GM18870 (cell line): Measurements from ENCODE around the gene AKR1A1.

ENCODE experiments used
- ATAC-seq: cut with Tn5 transposase; IDR thresholded peaks from one replicate; pipeline ENCODE4 v1.9.1; 2021; ENCODE audit warnings: moderate library complexity; ENCODE audit not compliant: unreplicated experiment

AKR1A1 gene

DNA sequence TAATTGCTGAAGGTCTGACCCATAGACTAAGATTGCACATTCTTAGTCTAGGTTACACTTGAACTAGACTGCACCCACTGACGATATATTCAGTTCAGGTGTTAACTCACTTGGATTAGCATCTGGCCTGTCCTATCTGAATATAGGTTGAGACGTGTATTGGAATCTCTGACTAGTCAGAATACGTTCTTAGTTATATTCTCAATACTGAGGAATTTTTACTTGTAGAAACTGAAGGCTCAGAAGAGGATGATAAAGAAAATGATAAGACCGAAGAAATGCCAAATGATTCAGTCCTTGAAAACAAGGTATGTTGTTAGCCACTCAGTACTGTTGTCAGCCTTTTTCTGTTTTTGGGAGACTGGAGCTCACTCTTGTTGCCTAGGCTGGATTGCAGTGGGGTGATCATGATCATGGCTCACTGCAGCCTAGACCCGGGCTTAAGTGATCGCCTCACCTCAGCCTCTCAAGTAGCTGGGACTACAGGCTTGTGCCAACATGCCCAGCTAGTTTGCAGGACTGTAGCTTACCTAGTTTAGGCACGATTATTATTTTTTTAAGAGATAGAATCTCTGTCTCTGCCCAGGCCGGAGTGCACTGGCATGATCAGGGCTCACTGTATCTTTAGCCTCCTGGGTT is 62.4 kb downstream of the AKR1A1 start:
- no peak for ATAC-seq

DNA sequence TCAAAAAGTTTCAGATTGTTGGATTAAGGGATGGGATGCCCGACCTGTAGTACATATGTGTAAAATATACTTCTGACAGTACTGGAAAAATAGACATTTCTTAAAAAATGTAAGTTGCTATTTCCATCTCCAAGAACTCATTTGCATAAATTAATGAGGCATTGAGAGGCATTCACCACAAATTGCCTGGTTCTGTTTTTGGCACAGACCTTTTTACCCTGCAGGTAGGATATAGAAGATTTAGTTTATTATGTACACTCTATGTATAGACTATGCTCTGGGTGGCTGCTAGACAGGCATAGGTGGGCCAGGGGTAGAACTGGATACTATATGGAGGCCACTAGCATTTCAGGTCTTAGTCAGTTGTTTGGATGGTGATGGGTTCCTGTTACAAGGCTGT is 65.3 kb downstream of the AKR1A1 start:
- ATAC-seq: no peak

DNA sequence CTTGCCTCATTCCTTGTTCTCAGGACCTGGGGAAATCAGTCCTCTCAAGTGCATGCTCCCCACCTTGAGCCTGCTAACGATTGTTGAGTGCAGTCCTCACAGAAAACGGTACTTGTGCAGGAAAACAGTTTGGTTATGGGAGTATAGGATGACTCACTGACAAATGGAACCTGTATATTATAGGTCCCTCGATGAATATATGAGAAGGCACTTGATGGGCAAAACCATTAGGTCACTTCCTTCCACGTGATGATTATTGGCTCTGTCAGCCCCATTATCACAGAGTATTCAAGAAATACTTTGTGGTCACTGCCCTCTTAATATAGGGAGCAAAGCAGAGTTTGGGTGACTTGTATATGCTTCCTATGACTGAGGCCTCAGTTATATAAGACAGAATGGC is 67.0 kb downstream of the AKR1A1 start:
- ATAC-seq: no peak

DNA sequence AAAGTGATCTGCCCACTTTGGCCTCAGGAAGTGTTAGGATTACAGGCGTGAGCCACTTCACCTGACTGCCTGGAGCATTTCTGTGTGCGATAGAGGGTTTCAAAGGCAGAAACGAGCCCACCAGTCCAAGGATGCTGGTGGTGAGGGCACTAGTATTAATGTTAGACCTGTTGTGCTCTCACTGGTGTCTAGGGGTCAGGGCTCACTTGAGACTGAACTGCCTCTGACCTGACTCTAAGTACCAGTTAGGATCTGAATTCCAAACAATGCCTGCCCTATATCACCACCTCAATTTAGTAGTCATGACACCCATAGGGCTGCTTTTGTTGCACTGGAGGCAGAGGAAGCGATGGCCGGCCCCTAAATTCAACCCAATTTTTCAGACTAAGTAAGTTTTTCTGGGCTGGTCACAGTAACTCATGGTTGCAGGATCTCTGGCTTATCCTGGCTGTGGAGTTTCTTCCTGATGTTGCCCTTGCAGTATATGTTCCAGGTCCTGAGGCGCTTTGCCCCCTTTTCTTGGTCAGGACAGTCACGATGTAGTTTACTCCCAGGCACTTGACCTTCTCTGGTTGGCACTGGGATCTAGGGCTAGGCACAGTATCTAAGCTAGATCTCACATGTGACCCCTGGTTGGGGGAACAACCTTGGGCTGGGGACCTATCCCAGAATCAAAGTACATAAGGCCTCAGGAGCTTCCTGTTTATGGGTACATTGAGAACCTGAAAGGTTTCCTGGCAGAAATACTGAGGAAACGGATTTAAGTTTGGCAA is 68.7 kb downstream of the AKR1A1 start:
- no peak for ATAC-seq
